DND-41 (cell line): ENCODE measurements around the gene ELL.

Source experiments
- ATAC-seq: fragments of 200-7000 bp; cut with Tn5 transposase; 3 replicates; pipeline ENCODE4 v1.9.1; 2021; ENCODE audit warnings: low read depth; ENCODE audit not compliant: insufficient read depth
- DNase-seq: peaks from one replicate; pipeline ENCODE4 v3.0.0-alpha.2; 2020
- H2AFZ ChIP-seq: 2 replicates; pipeline ENCODE4 v1.6.0; 2012; ENCODE audit warnings: low read depth, low read length
- H3K27ac ChIP-seq: 2 replicates; pipeline ENCODE4 v1.5.1; 2012; ENCODE audit warnings: low read length, inconsistent platforms
- H3K27me3 ChIP-seq: fragments of 200-600 bp; sonication (generic); 2 replicates; pipeline ENCODE4 v1.6.0; 2012; ENCODE audit warnings: low read length, mild to moderate bottlenecking, inconsistent platforms; ENCODE audit not compliant: insufficient read depth, poor library complexity
- H3K36me3 ChIP-seq: 2 replicates; pipeline ENCODE4 v1.5.1; 2012; ENCODE audit warnings: low read length, inconsistent platforms; ENCODE audit not compliant: insufficient read depth
- H3K4me1 ChIP-seq: 2 replicates; pipeline ENCODE4 v1.5.1; 2012; ENCODE audit warnings: mild to moderate bottlenecking, low read length; ENCODE audit not compliant: insufficient read depth
- H3K4me2 ChIP-seq: 2 replicates; pipeline ENCODE4 v1.6.0; 2012; ENCODE audit warnings: mild to moderate bottlenecking, moderate library complexity, low read length, inconsistent platforms; ENCODE audit not compliant: insufficient read depth
- H3K4me3 ChIP-seq, 2 experiments: fragments of 200-600 bp in 1 of 2; shearing (Covaris generic) in 1 of 2; 2 replicates each; pipeline ENCODE4 v1.5.1; 2012 to 2016; ENCODE audit warnings: inconsistent platforms in 2 of 2, low read length in 2 of 2, mild to moderate bottlenecking in 2 of 2, low read depth in 1 of 2, moderate library complexity in 1 of 2
- H3K79me2 ChIP-seq: 2 replicates; pipeline ENCODE4 v1.6.0; 2012; ENCODE audit warnings: low read length, inconsistent platforms; ENCODE audit not compliant: insufficient read depth
- H3K9ac ChIP-seq: 2 replicates; pipeline ENCODE4 v1.6.0; 2012; ENCODE audit warnings: low read depth, mild to moderate bottlenecking, inconsistent platforms, low read length, moderate library complexity
- H3K9me3 ChIP-seq: 2 replicates; pipeline ENCODE4 v1.5.1; 2012; ENCODE audit warnings: low read length, moderate library complexity, mild to moderate bottlenecking, inconsistent platforms; ENCODE audit not compliant: insufficient read depth, severe bottlenecking
- H4K20me1 ChIP-seq: 2 replicates; pipeline ENCODE4 v1.6.0; 2012; ENCODE audit warnings: low read length; ENCODE audit not compliant: insufficient read depth
- CTCF ChIP-seq: IDR thresholded peaks from 2 replicates; pipeline ENCODE4 v1.5.1; 2012; ENCODE audit warnings: borderline replicate concordance, low read length, moderate library complexity, mild to moderate bottlenecking; ENCODE audit not compliant: poor library complexity, severe bottlenecking; ENCODE audit errors: extremely low read depth
- EZH2 ChIP-seq: IDR thresholded peaks from 3 replicates; pipeline ENCODE4 v1.6.1; 2012; ENCODE audit warnings: borderline replicate concordance, low read depth, mild to moderate bottlenecking, moderate library complexity, low read length, inconsistent platforms; ENCODE audit not compliant: severe bottlenecking

ELL gene

DNA sequence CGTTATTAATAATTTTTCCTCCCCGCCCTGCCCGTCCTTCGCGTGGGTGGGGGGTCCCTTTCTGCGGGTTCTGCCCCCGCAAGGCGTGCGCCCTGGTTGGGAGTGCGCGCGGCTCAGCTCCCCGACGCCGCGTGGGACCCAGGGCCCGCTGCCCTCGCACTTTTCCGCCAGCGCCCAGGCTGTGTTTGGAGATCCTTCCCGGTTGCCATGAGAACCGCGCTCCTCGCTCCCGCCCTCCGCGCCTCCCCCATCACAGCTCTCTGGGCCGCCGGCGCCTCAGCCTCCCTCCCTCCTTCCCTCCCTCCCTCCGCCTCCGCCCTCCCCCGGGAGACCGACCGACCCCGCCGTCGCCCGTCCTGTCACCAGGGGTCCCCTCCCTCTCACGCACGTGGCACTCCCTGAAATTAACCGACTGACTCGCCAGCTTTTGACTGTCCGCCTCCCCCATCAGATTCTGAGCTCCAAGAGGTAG lies 105.1 kb downstream of the ELL start:
- DNase-seq (peak; percentile 86), ATAC-seq (peak; percentile 49)
- Histone ChIP-seq H3K9ac (peak overlapping the region; percentile 39), H3K27ac (peak overlapping the region; percentile 53; the same call in 1 of the 2 replicates), H3K27me3 (peaks cover 27% of the 10 kb centered on the region), H3K4me2 (peak overlapping the region; percentile 88), H4K20me1 (peaks cover 28% of the 10 kb centered on the region), H3K4me1 (peaks cover 73% of the 10 kb centered on the region), H2AFZ (peak overlapping the region; percentile 67), H3K9me3 (no peaks in the 10 kb centered on the region), H3K4me3 (peak overlapping the region in 1 of 2 experiments; percentile 53; a peak in 2 of 4 replicates), H3K79me2 (peaks cover 28% of the 10 kb centered on the region), H3K36me3 (no peaks in the 10 kb centered on the region)
- TF ChIP-seq EZH2, result no peak
- no peak for TF ChIP-seq CTCF

DNA sequence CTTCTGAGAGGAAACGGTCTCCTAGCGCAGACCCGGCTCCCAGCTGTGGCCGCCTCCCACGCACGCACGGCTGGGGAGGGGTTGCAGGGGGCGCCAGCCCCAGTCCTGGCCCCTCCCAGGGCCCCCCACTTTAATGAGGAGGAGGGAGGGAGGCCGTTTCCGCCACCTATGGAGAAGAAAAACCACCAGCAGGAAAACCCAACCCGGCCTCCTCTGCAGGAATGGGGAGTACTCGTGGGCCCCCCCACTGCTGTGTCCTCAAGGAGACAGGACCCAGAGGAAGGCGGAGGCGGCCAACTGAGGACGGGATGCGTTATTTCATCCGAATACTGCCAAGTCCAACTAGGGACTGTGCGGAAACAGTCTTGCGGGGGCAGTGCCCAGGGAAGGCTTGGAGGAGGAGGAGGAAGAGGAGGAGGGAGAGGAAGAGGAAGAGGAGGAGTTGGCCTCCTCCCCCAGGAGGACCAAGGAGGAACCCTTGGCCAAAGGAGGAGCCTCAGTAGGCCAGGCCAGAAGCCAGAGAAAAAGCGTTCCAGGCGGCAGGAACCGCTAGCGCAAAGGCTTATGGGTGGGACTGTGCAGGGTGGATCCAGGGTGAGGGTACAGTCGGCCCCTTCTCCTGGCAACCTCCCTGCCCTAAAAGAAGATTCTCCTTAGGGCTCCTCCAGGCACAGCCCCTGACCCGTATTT lies 106.5 kb downstream of the ELL start:
- ATAC-seq (peak; percentile 11; the same call in 1 of the 3 replicates), DNase-seq (peak; percentile 72)
- Histone ChIP-seq H2AFZ (0 out of 2 replicates have a peak overlapping the region, but pooled peaks have one; percentile 24), H3K4me3 (peak overlapping the region in 1 of 2 experiments; percentile 44; a peak in 2 of 4 replicates), H3K27ac (peak overlapping the region; percentile 27), H3K9ac (peak overlapping the region; percentile 37), H4K20me1 (peaks cover 13% of the 10 kb centered on the region), H3K4me2 (peak overlapping the region; percentile 88), H3K27me3 (peaks cover 27% of the 10 kb centered on the region), H3K4me1 (peaks cover 60% of the 10 kb centered on the region), H3K9me3 (no peaks in the 10 kb centered on the region), H3K36me3 (no peaks in the 10 kb centered on the region), H3K79me2 (peaks cover 13% of the 10 kb centered on the region)
- TF ChIP-seq EZH2, result peak; percentile 34
- peak; percentile 5 for TF ChIP-seq CTCF

- H2AFZ ChIP-seq, result no peak overlapping the region
- peak overlapping the region; percentile 24 for H3K27ac ChIP-seq
- DNase-seq (no peak), ATAC-seq (no peak)
- TF ChIP-seq CTCF (no peak), EZH2 (no peak)
- peaks cover 53% of the 10 kb centered on the region for H3K4me1 ChIP-seq
- H3K9me3 ChIP-seq, result no peaks in the 10 kb centered on the region
- H3K4me2 ChIP-seq, result peak overlapping the region; percentile 88
- peak overlapping the region in 1 of 2 experiments; percentile 44; a peak in 2 of 4 replicates for H3K4me3 ChIP-seq
- peaks cover 27% of the 10 kb centered on the region for H3K27me3 ChIP-seq
- H3K9ac ChIP-seq, result peak overlapping the region; percentile 37
- peaks cover 6% of the 10 kb centered on the region for H3K79me2 ChIP-seq
- H4K20me1 ChIP-seq, result peaks cover 8% of the 10 kb centered on the region; the same call in 1 of the 2 replicates
- no peaks in the 10 kb centered on the region for H3K36me3 ChIP-seq
Observed at GRCh38 chr19:18414504-18415177, 107.2 kb downstream of the ELL start.
